GM21526 (cell line): ENCODE measurements around the gene ARL2.

Source experiments
- ATAC-seq: cut with Tn5 transposase; IDR thresholded peaks from one replicate; pipeline ENCODE4 v1.9.1; 2021; ENCODE audit warnings: moderate library complexity; ENCODE audit not compliant: unreplicated experiment, low FRiP score

ARL2 gene

GRCh38 chr11:65043881-65044501, 30.0 kb downstream of the ARL2 start:
- no peak for ATAC-seq

- no peak for ATAC-seq
Measured at GRCh38 chr11:65045061-65045460, 31.1 kb downstream of the ARL2 start.

- no peak for ATAC-seq
Measured at GRCh38 chr11:65045728-65046127, 31.8 kb downstream of the ARL2 start.

GRCh38 chr11:65047581-65048422, 33.8 kb downstream of the ARL2 start:
- ATAC-seq = no peak

- ATAC-seq = no peak
Measured at GRCh38 chr11:65051398-65051858, 37.5 kb downstream of the ARL2 start.

GRCh38 chr11:65053827-65054508, 40.0 kb downstream of the ARL2 start:
- no peak for ATAC-seq

GRCh38 chr11:65055538-65055937, 41.6 kb downstream of the ARL2 start:
- ATAC-seq = no peak

- no peak for ATAC-seq
Measured at GRCh38 chr11:65056999-65057398, 43.0 kb downstream of the ARL2 start.

- ATAC-seq = no peak
Measured at GRCh38 chr11:65057526-65057925, 43.6 kb downstream of the ARL2 start.

- no peak for ATAC-seq
Measured at GRCh38 chr11:65058012-65058411, 44.1 kb downstream of the ARL2 start.

GRCh38 chr11:65058419-65059054, 44.6 kb downstream of the ARL2 start, which contains the start of gene NAALADL1:
TSS of gene NAALADL1 (minus strand) at chr11:65058553. CDS start at chr11:65058521, 32 bp downstream.
- no peak for ATAC-seq

GRCh38 chr11:65059523-65059922, 45.6 kb downstream of the ARL2 start:
- ATAC-seq = no peak

GRCh38 chr11:65059959-65060824, 46.2 kb downstream of the ARL2 start:
- ATAC-seq = no peak

- ATAC-seq = no peak
Measured at GRCh38 chr11:65060913-65061408, 47.0 kb downstream of the ARL2 start.

GRCh38 chr11:65063532-65063931, 49.6 kb downstream of the ARL2 start:
- no peak for ATAC-seq

GRCh38 chr11:65064847-65065240, 50.9 kb downstream of the ARL2 start:
- ATAC-seq = no peak

GRCh38 chr11:65065851-65066250, 51.9 kb downstream of the ARL2 start:
- ATAC-seq = no peak

GRCh38 chr11:65066315-65066714, 52.4 kb downstream of the ARL2 start:
- ATAC-seq = no peak

- ATAC-seq = no peak
Measured at GRCh38 chr11:65066805-65067291, 52.9 kb downstream of the ARL2 start.

- no peak for ATAC-seq
Measured at GRCh38 chr11:65067446-65067845, 53.5 kb downstream of the ARL2 start.
